ENCODE data around the gene LRRC46.

DNA sequence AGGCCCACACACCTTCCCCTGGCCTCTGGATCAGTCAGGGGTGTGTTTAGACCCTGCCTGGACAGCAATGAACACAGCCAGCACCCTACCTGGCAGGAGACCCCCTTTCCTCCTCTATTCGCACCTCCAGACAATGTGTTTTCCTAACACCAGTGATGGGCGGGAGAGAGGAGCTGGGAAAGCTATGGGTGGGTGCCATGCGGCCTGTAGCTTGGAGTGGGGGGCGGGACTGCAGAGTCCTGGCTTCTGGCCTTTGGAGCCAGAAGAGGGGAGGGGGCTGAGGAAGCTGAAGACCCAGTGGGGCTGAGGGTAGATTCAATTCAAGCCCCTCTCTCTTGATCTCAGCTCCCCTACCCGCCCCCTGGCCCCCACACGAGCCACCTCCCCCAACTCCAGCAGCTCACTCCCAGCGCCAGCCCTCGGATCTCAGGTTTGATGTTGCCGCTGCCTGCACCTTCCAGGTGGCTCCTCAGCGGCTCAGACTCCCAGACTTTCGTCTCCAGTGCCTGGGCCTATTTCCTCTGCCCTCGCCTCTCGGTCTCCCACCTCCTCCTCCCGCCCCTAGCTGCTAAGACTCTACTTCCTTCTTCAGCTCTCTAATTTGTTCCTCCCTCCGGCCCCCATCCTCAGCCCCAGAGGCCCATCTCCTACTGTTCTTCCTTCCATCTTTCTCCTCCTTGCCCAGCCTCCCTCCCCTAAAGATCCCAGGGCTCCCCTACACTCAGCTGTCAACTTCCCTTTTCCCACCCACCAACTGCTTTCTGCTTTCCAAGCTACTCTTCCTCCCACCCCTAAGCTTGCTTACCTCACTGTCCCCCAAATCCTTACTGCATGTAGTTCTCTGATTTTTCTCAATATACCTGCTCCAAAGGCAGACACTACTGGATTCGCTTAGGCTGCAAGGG lies 26.3 kb downstream of the LRRC46 start:
- TF ChIP-seq GATA2 (IDR thresholded peaks at IDR 0.05; ENCODE audit: low read depth, low read length) (no peak), GATA3 (IDR thresholded peaks at IDR 0.05; ENCODE audit: low read depth, low read length) (no peak)
